SW 1271 (cell line): ENCODE results near the gene TYW3.
"Not testable (repeated sequence)": the region's sequence is repeated elsewhere in the genome, so short reads cannot be mapped to it uniquely, and the experiment has no call there.

Experiments used
- DNase-seq, 2 experiments: peaks; one replicate each; lab custom pipeline; 2025; lab: John Stamatoyannopoulos, UW

TYW3 gene

DNA sequence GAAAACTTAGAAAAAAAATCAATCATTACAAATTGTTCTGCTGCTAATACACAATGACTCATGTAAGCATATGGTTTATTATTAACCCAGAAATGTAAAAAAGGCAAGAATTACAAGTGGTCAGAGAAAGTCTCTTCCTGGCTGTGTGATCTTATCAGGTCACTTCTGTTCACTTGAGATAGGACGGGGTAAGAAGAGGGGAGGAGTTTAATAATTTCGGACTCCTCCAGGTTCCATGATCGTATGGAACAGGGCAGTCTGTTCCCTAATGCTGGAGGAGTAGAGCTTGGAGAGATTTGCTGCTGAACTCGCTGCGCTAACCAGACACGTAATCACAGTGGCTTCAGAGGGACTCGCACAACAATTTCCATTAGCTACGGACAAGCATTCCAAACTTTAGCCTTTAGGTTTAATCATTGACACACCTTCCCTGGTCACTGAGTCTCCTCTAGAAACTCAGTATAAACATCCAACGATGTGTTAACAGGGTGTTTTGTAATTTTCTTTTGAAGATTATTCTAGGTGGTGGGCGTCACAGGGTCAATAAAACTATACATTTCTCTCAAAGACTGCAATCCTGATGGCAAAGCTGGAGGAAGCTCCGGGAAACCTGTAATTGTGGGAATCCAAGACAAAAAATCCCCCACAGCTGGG is 1.4 kb upstream of the TYW3 start:
- DNase-seq, result no peak

DNA sequence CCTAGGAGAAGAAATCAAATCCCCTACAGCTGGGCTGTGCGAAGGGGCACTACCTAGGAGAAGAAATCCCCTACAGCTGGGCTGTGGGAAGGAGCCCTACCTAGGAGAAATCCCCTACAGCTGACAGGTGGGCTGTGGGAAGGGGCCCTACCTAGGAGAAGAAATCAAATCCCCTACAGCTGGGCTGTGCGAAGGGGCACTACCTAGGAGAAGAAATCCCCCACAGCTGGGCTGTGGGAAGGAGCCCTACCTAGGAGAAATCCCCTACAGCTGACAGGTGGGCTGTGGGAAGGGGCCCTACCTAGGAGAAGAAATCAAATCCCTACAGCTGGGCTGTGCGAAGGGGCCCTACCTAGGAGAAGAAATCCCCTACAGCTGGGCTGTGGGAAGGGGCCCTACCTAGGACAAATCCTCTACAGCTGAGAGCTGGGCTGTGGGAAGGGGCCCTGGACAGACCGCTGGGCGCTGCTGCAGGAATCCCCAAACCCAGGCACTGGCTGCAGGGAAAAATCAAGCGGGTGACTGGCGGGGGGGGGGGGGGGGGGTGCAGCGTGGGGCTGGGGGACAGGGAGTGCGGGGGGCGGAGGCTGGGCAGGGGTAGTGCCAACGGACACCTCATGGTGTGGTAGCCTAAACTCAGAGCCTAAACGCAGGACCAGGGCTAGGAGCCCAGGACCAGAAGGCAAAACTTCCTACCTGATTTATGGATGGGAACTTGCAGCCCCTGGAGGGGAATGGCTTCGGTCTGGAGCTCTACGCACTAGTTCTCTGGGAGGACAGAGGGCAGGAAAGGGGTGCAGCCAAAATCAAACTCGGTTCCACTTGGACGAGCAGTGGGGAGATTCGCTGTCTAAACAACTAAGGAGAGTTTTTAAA is 643 bp upstream of the TYW3 start:
- DNase-seq, result not testable (repeated sequence)

DNA sequence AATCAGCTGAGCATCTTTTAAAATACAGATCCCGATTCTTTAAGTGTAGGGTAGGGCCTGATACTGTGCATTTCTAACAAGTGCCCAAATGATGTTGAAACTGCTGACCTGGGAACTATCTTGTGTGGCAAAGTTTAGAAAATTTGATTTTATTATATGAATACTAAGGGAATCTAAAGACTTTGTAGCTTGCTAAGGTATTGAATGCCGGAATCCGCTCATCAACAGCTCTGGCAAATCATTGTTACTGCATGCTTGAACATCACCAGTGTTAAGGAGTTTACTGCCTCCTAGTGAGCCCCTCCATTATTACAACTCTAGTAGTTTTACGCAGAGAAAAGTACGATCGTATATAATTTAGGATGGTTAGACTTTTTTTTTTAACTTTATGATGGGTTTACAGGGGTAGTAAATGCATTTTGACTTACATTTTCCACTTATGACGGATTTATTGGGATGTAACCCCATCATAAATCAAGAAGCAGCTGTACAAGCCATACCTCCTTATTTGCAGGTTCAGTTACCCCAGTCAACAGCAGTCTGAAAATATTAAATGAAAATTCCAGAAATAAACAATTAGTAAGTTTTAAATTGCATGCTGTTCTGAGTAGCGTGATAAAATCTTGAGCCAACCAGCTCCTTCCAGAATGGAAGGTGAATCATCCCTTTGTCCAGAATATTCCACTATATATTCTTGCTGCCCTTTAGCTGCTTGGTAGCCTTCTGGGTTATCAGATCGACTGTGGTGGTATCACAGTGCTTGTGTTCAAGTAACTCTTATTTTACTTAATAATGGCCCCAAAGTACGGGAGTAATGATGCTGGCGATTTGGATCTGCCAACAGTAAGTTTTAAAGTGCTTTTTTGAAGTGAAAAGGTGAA is 892 bp downstream of the TYW3 start:
- DNase-seq, result peak; percentile 40 to 78

DNA sequence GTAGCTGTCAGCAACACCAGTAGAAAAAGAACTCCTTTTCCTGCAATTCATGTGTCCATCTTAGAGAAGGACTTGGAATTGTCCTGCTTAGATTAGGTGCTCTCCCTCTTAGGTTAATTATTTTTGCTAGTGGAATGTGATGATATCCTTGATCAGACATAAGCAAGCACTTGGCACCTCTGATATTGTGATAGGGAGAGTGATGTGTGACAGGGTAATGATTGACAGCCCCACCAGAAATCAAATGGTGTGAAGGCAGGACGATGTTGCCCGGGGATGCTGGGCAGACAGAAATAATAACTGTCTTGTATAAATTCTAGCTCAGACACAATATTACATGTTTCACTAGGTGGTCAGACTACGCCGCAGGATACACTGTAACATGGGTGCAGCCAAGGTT is 4.4 kb downstream of the TYW3 start:
- no peak for DNase-seq

DNA sequence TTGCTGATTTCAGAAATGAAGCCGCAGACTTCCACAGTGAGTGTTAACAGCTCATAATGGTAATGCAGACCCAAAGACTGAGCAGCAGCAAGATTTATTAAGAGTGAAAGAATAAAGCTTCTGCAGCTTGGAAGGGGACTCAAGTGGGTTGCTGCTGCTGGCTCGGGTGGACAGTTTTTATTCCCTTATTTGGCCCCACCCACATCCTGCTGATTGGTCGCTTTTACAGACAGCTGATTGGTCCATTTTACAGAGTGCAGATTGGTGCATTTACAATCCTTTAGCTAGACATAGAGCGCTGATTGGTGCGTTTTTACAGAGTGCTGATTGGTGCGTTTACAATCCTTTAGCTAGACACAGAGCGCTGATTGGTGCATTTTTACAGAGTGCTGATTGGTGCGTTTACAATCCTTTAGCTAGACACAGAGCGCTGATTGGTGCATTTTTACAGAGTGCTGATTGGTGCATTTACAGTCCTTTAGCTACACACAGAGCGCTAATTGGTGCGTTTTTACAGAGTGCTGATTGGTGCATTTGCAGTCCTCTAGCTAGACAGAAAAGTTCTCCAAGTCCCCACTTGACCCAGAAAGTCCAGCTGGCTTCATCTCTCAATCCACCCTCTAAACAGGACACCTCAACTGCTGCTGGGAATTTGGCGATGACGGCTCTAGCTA is 7.5 kb downstream of the TYW3 start:
- DNase-seq, result not testable (repeated sequence)

DNA sequence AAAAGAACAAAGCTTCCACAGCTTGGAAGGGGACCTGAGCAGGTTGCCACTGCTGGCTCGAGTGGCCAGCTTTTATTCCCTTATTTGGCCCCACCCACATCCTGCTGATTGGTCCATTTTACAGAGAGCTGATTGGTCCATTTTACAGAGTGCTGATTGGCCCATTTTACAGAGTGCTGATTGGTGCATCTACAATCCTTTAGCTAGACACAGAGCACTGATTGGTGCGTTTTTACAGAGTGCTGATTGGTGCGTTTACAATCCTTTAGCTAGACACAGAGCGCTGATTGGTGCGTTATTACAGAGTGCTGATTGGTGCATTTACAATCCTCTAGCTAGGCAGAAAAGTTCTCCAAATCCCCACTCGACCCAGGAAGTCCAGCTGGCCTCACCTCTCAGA is 12.3 kb downstream of the TYW3 start:
- DNase-seq, result not testable (repeated sequence)

DNA sequence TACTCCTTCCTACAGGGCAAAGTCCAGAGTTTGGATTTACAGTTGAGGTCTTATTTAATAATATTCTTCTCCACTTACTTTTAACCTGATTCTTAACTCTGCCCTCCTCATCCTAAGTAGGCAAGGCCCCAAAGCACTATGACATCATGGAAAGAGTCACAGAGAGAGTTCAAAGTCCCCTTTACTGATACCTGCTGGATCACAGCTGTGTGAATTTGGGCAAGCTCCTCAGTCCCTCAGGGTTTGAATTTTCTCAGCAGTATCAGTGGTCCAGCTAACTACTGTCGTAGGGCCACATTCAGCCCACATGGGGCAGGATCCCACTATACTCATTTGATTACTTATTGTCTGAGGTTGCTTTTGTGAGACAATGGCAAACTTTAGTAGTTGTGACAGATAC is 16.0 kb downstream of the TYW3 start:
- no peak for DNase-seq

DNA sequence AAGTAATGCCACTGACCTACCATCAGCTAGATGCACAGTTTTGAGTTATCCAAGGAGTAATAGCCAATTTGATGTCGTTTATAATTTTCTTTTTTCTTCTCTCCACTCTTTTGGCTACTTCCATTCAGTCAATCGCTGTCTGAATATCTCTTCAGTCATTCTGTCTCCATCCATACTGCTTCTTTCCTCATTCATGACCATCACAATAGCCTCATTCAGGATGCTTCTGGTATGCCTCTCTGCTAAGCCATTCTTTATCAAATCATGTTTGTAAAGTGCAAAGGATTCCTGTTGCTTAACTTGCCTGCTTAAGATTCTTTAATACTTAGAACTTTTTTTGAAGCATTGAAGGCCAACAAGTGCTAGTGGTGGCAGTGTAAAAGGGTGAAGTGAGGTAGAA is 20.2 kb downstream of the TYW3 start:
- DNase-seq, result no peak

DNA sequence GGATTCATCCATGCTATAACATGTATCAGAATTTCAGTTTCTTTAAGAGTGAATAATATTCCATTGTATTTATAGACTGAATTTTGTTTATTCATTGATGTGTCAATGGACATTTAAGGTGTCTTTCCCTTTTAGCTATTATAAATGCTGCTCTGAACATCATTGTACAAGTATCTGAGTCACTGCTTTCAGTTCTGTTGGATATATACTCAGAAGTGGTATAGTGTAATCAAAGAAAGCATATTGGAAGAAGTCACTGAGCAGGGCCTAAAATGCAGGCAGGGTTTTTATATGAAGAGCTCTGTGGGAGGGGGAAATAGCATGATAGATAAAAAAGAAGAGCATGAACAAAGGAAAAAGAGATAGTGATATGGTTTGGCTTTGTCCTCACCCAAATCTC is 22.5 kb downstream of the TYW3 start:
- no peak for DNase-seq

DNA sequence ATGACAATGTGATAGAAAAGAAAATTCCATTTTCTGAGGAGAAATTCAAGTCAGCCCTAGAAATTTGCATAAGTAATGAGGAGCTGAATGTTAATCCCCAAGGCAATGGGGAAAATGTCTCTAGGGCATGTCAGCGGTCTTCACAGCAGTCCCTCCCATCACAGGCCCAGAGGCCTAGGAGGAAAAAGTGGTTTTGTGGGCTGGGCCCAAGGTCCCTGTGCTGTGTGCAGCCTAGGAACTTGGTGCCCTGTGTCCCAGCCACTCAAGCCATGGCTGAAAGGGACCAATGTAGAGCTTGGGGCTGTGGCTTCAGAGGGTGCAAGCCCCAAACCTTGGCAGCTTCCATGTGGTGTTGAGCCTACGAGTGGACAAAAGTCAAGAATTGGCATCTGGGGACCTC is 23.7 kb downstream of the TYW3 start:
- not testable (repeated sequence) for DNase-seq

DNA sequence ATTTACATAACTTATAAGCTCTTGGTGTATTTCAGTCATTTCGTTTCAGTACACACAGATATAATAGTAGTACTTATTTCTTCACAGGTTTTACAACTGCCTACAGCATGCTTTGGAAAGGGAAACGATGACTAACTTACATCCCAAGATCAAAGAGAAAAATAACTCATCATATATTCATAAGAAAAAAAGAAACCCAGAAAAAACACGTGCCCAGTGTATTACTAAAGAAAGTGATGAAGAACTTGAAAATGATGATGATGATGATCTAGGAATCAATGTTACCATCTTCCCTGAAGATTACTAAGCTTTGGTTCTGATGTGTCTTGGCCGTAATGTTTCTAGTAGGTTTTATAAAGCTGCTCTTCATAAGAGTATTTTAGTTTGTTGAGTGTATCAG is 30.9 kb downstream of the TYW3 start:
- DNase-seq, result no peak

DNA sequence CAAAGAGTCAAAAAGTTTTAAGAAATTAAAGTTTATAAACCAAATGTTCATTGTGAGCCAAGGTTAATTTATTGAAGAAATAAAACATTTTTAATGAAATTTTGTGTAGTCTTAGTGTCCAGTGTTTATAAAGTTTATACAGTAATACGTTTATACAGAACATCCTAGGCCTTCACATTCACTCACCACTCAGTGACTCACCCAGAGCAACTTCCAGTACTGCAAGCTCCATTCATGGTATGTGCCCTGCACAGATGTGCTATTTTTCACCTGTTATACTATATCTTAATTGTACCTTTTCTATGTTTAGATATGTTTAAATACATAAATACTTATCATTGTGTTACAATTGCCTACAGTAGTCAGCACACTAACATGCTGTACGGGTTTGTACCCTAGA is 33.6 kb downstream of the TYW3 start:
- DNase-seq, result no peak

DNA sequence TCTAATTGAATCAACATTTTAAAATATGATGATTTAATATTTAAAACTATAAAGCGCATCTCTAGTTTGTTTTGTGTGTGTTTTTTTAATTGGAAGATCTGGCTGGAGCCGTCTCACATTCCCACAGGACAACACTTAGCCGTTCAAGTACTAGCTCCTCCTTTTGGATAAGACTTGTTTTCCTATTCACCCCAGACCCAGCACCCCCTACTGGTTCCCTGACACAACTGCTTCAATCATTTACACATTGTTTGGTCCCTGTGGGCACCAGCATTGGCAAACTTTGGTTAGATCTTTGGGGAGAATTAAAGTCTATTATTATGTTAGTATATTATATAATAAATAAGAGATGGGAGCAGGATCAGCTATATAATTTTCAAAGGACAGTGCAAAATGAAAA is 34.5 kb downstream of the TYW3 start:
- peak in 1 of 2 experiments; percentile 17 for DNase-seq

DNA sequence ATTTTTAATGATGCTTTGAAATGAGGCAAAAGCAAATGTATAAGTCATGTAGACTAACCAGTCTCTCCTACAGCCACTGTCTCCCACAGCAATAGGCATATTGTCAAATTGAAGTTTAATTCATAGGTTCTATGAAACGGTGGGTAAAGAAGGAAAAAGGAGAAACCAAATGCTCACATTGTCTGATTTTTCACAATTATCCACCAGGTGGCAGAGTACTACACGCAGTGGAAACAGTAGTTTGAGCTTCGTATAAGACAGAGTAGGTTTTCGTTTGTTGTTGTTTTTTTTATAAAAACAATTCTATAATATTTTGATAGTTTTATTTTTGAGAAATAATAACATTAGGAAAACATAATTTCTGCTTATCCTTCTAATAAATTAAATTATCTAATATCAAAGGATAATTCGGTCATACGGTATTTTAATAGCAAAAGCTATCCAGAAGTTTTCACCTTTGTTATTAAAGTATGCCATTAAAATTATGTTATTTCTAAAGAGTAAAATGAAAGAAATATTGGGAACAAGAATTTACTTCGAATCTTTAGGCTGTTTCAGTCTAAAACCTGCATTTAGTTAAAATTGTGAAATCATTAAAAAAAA is 39.1 kb downstream of the TYW3 start:
- peak in 1 of 2 experiments; percentile 33 for DNase-seq

DNA sequence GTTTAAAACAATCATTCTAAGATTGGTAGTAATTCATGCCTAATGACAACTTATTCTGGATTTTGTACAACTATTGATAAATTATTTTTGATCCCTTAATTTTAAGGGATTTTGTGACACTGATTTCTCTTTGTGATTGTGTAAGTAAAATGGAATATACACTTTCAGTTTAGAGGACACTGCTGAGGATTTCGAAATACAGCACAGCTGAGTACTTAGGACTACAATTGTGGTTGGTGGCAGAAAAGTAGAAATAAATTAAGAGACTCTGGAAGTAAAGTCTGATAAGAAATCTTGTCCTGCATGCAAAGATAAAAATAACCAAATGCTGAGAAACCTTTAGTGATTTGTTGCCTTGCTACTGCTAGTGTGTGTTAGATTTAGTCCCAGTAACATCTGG is 40.0 kb downstream of the TYW3 start:
- DNase-seq, result no peak

DNA sequence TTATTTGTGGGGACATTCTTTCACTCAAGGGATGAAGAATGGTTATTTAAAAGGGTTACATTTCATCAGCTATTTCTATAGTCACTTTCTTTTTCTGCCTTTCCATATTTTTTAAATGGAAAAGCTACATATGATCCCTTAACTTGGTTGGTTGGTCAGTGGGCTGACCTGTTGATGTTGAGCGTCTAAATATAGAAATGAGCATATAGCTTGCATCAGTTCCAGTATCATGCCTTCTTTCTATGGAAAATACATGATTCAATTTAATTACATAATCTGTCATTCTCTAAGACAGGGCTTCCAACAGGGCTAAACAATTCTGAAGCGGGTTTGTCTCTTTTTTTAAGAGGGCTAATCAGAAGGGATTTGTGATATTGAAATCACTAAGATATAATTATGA is 40.6 kb downstream of the TYW3 start:
- no peak for DNase-seq

DNA sequence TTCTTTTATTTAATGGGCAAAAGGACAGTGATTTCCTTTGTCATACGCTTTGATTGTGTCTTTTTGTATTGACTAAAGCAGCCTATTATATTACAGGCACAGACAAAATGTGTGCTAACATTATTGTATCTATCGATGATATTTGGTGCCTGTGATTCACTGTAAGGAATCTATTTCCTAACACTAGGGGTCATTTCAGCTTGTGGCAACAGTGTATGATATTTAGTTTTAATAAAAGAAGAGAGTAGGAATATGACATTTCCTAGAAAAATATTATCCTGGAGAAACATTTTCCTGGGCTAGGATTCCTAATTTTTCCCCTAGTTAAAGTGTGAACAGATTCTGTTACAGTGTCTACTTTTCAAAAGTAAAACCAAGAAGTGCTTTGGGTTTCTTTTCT is 42.8 kb downstream of the TYW3 start:
- no peak for DNase-seq

DNA sequence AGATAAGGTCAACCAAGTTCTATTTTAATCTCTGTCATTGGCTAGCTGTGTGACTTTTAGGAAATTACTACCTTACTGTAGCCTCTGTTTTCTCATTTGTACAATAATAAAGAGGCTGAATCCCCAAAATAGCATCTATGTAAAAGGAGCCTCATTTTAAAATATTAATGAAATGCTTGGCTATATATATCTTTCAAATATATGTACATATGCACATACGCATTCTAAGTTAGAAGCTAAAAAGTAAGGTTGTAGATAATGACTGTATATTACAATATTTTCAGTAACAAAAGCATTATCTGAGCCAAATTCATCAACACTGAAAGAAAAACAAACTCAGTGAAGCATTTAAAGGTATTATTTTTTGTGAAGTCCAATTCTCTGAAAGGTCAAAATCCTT is 44.6 kb downstream of the TYW3 start:
- no peak for DNase-seq

DNA sequence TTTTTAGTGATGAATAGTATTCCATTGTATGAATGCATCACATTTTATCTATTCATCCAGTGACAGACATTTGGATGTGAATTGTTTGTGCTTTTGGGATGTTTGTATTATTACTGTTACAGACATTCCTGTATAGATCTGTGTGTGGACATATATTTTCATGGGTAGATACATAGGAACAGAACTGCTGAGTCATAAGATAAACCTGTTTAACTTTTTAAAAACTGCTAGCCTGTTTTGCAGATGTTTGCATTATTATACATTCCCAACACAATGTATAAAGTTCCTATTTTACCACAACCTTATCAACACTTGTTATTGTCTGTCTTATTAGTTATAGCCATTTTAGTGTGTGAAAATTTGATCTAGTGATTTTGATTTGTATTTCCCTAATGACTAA is 46.8 kb downstream of the TYW3 start:
- DNase-seq, result no peak

DNA sequence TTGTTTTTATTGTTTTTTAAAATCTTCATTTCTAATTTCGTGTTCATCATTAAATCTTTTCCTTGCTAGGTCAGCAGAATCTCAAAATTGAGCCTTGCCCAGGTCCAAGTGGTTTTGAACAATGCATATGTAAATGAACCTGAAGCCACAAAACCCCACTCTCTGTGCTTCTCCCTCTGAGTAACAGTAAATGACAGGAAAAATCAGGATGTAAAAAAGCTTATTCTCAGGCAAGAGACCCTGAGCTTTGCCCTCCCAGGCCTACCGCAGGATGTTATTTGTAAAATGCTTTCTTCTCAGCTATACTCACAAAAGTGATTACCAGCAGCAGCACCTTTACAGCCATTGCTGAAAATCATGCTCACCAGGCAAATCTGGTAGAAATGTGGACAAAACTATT is 47.6 kb downstream of the TYW3 start:
- DNase-seq, result no peak

DNA sequence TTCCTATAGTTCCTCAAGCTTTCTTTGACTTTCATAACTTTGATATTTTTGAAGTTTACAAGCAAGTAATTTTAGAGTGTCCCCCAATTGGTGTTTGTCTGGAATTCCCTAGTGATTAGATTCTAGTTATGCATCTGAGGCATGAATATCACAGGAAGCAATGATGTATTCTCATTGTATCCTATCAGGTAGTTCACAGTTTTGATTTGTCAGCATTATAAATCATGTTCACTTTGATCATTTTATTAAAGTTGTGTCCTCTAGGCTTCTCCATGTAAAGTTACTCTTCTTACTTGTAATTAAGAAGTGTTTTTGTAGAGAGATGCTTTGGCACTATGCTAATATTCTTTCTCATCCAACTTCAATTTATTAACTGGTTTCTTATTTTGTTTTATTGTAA is 53.0 kb downstream of the TYW3 start:
- no peak for DNase-seq

DNA sequence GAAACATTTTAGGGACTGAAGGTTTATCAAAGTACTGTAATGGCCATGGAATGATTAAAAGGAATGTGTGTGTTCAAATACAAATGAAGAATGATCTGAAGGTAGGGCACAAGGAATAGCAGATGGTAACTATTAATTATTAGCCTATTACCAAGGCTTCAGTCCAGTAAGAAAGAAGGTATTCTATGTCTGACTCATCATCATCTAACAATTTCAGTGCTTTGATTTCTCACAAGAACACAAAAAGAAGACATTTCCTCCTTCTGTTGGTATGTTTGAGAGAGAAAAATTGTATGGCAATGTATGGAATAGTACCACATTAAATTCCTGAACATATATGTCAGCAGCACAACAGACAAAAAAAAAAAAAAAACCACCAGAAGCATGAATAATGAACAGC is 57.5 kb downstream of the TYW3 start:
- DNase-seq, result no peak
